Cardiac muscle cell (in vitro differentiated cells and primary cell): ENCODE data around the gene BLVRB. TPM values are rescaled to one million over a fixed set of nuclear protein-coding genes. Genes with fewer than 3 reads are reported as not detected.

Source experiments
- DNase-seq, 2 donors: peaks; one replicate each; pipeline versions ENCODE4 v3.0.0 to v3.0.0-alpha.2; 2010 to 2017; ENCODE audit warnings: low read depth in 1 of 2, low spot score in 1 of 2
- H3K27ac ChIP-seq: fragments of 200-600 bp; sonication (generic); 2 replicates; pipeline ENCODE4 v1.5.1; 2016
- H3K27me3 ChIP-seq: fragments of 200-600 bp; sonication (generic); 2 replicates; pipeline ENCODE4 v1.6.0; 2016; ENCODE audit warnings: control low read depth
- H3K36me3 ChIP-seq: fragments of 200-600 bp; sonication (generic); 2 replicates; pipeline ENCODE4 v1.5.1; 2016; ENCODE audit warnings: control low read depth
- H3K4me1 ChIP-seq: fragments of 200-600 bp; sonication (generic); 2 replicates; pipeline ENCODE4 v1.8.1; 2017; ENCODE audit warnings: low read depth, mild to moderate bottlenecking, mixed run types
- H3K4me3 ChIP-seq: fragments of 200-600 bp; sonication (generic); 2 replicates; pipeline ENCODE4 v1.5.1; 2016; ENCODE audit warnings: mild to moderate bottlenecking
- H3K9me3 ChIP-seq: fragments of 200-600 bp; sonication (generic); 2 replicates; pipeline ENCODE4 v1.5.1; 2017; ENCODE audit warnings: low read depth, mild to moderate bottlenecking, control low read depth
- polyA plus RNA-seq: library from polyadenylated mRNA; unstranded; fragments of >200 nt; fragmentation: Nextera tagmentation; extraction: Ambion mirVana; gene quantifications from 2 replicates; pipeline ENCODE4 v1.2.1, GENCODE V29; 2016
- total RNA-seq: library from RNA; depleted of rRNA; stranded (reverse); fragments of >200 nt; gene quantifications from 2 replicates; pipeline ENCODE4 v1.2.3, GENCODE V29; 2016
- TF ChIP-seq, protein P1 (sequence below): IDR thresholded peaks from 2 replicates; pipeline ENCODE4 v1.5.1; 2012; ENCODE audit warnings: low read depth, mild to moderate bottlenecking, low read length

Gene BLVRB
- total and polyA plus RNA-seq, 2 experiments from 2014 or later, result 61.5 to 93.8 TPM

DNA sequence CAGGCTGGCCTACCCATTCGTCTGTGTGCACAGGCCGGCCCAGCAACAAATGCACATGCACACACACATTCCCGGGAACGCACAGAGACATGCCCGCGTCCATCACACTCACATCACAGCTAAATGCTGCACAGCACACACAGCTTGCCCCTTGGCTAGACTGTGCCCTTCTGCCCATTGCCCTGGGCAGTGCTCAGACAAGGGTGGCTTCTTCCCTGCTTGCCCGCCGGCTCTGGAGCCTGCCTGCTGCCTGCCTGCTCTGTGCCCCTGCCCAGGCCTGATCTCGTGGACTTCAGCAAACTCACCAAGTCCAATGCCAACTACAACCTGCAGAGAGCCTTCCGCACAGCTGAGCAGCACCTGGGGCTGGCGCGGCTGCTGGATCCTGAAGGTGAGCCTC is 31.7 kb upstream of the BLVRB start:
- no peak overlapping the region for H3K27ac ChIP-seq

DNA sequence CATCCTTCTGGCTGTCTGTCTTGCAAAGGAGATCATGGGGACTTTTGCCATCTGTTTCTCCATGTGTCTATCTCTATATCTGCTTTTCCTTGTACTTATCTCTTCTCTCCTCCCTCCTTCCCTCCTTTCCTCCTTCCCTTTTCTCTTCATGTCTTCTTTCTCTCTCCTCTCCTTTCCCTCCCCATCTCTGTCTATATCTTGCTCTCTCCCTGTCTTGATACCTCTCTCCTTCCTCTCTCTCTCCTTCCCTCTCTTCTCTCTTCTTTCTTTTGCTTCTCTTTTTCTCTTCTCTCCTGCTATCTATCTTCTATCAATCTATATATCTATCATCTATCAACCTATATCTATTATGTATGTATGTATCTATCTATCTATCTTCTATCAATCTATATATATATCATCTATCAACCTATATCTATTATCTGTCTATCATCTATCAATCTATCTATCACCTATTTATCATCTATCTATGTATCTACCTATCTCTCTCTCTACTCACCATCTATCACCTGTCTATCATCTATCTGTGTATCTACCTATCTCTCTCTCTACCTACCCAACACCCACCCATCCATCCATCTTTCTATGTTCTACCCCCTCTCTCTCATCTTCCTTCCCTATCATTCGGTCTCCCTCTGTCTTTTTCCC is 28.8 kb upstream of the BLVRB start:
- TF ChIP-seq, protein P1, sequence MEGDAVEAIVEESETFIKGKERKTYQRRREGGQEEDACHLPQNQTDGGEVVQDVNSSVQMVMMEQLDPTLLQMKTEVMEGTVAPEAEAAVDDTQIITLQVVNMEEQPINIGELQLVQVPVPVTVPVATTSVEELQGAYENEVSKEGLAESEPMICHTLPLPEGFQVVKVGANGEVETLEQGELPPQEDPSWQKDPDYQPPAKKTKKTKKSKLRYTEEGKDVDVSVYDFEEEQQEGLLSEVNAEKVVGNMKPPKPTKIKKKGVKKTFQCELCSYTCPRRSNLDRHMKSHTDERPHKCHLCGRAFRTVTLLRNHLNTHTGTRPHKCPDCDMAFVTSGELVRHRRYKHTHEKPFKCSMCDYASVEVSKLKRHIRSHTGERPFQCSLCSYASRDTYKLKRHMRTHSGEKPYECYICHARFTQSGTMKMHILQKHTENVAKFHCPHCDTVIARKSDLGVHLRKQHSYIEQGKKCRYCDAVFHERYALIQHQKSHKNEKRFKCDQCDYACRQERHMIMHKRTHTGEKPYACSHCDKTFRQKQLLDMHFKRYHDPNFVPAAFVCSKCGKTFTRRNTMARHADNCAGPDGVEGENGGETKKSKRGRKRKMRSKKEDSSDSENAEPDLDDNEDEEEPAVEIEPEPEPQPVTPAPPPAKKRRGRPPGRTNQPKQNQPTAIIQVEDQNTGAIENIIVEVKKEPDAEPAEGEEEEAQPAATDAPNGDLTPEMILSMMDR, result no peak
- no peaks in the 10 kb centered on the region for H3K4me1 ChIP-seq

More for the DNA sequence above, 31.7 kb upstream of the BLVRB start:
- Histone ChIP-seq H3K27me3 (peaks cover 6% of the 10 kb centered on the region), H3K4me3 (no peak overlapping the region), H3K36me3 (no peaks in the 10 kb centered on the region), H3K9me3 (no peaks in the 10 kb centered on the region), H3K4me1 (no peaks in the 10 kb centered on the region)
- no peak for DNase-seq
- TF ChIP-seq, protein P1, result no peak

DNA sequence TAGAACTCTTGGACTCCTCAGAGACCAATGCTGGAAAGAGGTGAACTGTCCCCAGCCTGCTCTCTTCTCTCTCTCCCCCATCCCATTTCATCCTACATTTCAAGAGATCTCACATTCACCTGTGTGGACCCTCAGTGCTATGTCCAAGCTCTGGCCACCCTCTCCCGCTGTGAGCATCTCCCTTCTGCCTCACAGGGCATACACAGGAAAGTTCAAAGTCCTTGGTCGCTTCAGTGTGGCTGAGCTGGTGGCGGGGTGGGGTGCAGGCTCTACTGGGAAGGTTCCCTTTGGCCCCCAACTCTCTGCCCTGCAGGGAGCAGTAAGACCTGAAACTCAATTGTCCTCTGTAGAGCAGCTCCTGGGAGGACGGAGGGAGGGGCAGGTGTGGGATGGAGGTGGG is 28.2 kb upstream of the BLVRB start:
- no peaks in the 10 kb centered on the region for H3K9me3 ChIP-seq
- no peaks in the 10 kb centered on the region for H3K36me3 ChIP-seq
- no peak for DNase-seq
- TF ChIP-seq, protein P1, result no peak
- H3K4me3 ChIP-seq, result no peak overlapping the region
- no peak overlapping the region for H3K27ac ChIP-seq
- H3K4me1 ChIP-seq, result no peaks in the 10 kb centered on the region
- H3K27me3 ChIP-seq, result peaks cover 6% of the 10 kb centered on the region

More for the DNA sequence above, 28.8 kb upstream of the BLVRB start:
- H3K9me3 ChIP-seq, result no peaks in the 10 kb centered on the region
- no peak overlapping the region for H3K27ac ChIP-seq
- no peak for DNase-seq
- no peak overlapping the region for H3K4me3 ChIP-seq
- H3K36me3 ChIP-seq, result no peaks in the 10 kb centered on the region
- H3K27me3 ChIP-seq, result peaks cover 6% of the 10 kb centered on the region

DNA sequence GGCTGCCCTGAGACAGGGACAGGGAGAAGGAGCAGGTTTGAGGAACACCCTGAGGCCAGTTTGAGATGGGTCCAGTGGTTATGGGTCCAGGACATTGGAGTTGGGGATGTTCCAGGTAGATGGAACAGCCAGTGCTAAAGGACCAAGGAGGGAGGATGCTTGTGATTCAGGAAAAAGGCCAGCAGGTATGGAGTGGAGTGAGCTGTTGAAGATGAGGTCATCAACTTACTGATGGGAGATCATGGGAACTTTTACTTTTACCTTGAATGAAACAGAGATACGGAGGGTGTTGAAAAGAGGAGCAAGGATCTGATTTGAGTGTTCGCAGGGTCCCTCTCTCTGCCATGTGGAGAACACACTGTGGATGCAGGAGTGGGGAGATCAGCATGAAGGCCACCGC is 26.7 kb upstream of the BLVRB start:
- TF ChIP-seq, protein P1, result no peak
- no peak for DNase-seq
- no peak overlapping the region for H3K27ac ChIP-seq
- no peaks in the 10 kb centered on the region for H3K4me1 ChIP-seq
- H3K27me3 ChIP-seq, result peaks cover 6% of the 10 kb centered on the region
- no peaks in the 10 kb centered on the region for H3K36me3 ChIP-seq
- no peaks in the 10 kb centered on the region for H3K9me3 ChIP-seq
- H3K4me3 ChIP-seq, result no peak overlapping the region

DNA sequence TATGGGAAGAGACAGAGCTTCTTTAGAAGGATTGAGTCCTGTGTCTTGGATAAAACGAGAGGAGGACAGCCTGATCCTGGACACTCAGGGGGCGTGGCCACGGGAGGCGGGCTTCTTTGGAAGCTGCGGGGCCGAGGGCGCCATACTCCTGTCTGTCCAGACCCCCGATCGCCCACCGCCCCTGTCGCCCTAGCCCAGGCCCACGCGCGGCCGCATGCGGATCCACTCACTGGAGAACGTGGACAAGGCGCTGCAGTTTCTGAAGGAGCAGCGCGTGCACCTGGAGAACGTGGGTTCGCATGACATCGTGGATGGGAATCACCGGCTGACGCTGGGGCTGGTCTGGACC is 24.3 kb upstream of the BLVRB start:
- no peaks in the 10 kb centered on the region for H3K36me3 ChIP-seq
- H3K27ac ChIP-seq, result no peak overlapping the region
- no peaks in the 10 kb centered on the region for H3K9me3 ChIP-seq
- DNase-seq, result no peak
- H3K4me3 ChIP-seq, result no peak overlapping the region
- TF ChIP-seq, protein P1, result no peak
- no peaks in the 10 kb centered on the region for H3K4me1 ChIP-seq
- peaks cover 6% of the 10 kb centered on the region for H3K27me3 ChIP-seq
